ENCODE measurements around the gene ACAD10.
"Not testable (repeated sequence)": the region's sequence is repeated elsewhere in the genome, so short reads cannot be mapped to it uniquely, and the experiment has no call there.

ACAD10 gene

DNA sequence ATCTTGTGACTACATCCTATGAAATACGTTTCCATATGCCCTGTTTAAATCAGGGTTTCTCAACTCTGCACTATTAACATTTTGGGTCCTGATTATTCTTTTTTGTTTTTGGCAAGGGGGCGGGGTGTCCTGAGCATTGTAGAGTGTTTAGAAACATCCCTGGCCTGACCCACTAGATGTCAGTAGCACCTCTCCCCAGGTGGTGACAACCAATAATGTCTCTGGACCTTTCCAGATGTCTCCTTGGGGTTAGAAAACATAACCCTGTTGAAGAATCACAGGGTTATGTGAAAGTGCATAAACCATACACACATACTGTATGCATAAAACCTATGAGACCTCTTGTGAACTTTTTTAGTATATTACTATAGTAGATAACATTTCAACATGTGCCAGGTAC, 1.4 kb downstream of the ACAD10 start:
- DNase-seq (ENCODE audit: low read depth in 2 of 2): no peak

DNA sequence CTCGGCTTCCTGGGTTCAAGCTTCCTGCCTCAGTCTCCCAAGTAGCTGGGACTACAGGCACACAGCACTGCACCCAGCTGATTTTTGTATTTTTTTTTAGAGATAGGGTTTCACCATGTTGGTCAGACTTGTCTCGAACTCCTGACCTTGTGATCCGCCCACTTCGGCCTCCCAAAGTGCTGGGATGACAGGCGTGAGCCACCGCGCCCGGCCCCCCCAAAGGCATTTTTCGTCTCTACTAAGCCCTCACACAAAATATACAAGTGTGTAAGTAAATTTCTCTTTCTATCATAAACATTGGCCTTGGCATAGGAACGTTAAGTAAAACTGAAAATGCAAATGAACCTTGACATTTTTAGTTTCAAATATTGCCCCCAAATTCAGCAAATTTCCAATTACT, 2.1 kb downstream of the ACAD10 start:
- no peak for DNase-seq (ENCODE audit: low read depth in 2 of 2)

DNA sequence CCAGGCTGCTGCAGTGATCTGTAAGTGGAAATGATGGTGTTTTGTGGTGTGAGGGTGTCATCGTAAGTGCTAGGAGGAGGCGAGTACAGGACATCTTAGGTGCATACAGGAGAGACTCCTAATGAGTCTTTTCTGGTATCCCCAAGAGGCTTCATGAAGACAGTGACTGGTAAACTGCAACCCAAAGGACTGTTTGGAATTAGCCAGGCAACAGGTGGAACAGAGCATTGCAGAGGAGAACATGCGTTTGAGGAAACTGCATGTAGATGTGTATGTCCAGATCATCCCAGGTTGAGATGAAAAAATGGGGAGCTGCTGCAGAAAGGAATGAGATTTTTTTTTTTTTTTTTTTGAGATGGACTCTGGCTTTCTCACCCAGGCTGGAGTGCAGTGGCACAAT, 5.4 kb downstream of the ACAD10 start:
- no peak for DNase-seq (ENCODE audit: low read depth in 2 of 2)

DNA sequence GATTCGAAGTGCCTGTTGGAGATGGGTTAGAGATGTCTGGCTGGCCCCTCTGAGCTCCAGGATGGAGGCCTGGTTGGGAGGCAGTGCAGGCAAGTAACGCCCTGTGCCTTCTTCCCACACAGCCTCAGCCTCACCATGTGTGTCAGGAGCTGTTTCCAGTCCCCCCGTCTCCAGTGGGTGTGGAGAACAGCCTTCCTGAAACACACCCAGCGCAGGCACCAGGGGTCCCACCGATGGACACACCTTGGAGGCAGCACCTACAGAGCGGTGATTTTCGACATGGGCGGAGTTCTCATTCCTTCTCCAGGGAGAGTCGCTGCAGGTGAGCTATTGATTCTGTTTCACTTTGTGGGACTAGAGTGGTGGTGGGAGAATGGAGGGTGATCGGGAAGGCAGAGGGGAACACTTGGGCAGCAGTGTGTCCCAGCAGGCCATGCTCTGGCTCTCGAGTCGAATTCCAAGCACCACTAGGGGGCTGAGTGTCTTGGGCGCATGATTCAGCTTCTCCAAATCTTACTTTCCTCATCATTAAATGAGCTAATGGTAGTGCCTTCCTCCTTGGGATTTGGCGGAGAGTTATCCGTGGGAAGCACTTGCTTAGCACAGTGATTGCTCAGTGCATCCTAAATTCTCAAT, 6.8 kb downstream of the ACAD10 start:
- DNase-seq (ENCODE audit: low read depth in 2 of 2): no peak

DNA sequence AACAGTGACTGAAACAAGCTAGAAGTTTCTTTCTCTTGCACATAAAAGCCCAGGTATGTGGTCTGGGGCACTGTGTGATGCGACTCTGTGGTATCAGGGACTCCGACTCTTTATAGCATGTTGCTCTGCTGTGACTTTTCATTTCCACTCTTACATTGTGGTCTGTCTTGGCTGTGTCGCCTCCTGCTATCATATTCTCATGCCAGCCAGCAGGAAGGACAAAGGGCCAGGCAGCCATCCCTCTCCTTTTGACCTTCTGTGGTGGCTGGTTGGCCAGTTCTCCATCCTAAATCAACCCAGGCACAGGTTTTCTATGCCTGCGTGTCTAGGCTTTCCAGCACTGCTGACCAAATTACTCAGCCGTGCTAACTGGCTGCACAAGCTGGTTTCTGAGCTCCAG, 8.0 kb downstream of the ACAD10 start:
- DNase-seq (ENCODE audit: low read depth in 2 of 2): no peak

DNA sequence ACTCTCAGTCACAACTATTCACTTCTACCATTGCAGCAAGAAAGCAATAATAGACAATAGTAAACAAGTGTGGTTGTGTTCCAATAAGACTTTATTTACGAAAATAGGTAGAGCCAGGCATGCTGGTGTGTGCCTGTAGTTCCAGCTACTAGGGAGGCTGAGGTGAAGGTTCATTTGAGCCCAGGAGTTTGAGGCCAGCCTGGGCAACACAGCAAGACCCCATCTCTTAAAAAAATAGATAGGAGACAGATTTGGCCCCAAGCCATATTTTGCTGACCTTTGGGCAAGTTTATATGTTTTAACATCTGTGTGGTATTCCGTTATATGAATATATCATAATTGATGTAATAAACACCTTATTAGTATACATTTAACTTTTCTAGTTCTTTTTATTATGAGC, 14.1 kb downstream of the ACAD10 start:
- DNase-seq (ENCODE audit: low read depth in 2 of 2): no peak

DNA sequence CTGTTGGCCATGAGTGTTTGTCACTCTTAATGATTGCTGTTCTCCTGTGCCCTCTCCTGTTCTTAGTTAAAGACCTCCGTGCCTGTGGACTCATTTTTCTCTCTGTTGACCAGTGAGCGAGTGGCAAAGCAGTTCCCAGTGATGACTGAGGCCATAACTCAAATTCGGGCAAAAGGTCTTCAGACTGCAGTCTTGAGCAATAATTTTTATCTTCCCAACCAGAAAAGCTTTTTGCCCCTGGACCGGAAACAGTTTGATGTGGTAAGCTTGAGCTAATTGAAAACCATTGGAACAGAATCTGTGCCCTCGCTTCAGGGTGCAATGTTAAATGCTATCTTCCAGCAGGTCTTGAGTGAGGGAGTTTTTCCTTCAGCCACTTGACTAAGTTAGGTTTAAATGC, 19.8 kb downstream of the ACAD10 start:
- DNase-seq (ENCODE audit: low read depth in 2 of 2): no peak

DNA sequence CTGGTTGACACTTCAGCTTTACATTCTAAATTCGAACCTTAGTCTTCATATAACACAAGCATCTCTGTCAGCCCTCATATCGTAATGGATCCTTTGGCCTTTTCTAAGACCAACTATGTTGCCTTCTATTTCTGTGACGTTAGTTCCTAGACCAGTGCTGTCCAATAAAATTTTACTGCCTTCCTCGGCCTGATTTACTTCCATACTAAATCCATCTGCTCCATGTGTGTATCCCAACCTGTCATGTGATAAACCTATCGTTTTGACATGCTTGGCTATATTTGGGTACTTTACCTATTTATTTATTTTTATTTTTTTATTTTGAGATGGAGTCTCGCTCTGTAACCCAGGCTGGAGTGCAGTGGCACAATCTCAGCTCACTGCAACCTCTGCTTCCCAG, 20.3 kb downstream of the ACAD10 start:
- DNase-seq (ENCODE audit: low read depth in 2 of 2): no peak

DNA sequence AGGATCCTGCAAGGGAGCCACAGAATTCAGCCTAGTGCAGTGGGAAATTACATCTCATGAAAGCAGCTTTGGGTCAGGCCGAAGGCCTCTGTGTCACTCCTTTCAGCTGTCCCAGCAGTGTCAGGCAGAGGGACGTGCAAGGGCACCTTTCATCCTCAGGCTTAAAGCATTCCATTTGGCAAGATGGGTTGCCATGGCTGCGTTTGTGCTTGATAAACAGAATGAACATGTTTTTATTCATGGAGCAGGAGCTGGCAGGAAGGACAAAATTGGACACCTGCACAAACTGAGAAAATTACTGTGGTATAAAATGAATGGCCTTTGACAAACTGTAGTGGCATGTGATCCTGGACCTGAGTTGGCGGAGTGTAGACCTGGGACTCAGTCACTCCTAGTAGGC, 29.4 kb downstream of the ACAD10 start:
- no peak for DNase-seq (ENCODE audit: low read depth in 2 of 2)

DNA sequence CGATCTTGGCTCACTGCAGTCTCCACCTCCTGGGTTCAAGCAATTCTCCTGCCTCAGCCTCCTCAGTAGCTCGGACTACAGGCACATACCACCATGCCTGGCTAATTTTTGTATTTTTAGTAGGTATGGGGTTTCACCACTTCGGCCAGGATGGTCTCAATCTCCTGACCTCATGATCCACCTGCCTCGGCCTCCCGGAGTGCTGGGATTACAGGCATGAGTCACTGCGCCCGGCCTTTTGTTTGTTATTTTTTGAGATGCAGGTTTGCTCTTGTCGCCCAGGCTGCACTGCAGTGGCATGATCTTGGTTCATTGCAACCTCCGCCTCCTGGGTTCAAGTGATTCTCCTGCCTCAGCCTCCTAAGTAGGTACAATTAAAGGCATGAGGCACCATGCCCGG, 33.5 kb downstream of the ACAD10 start:
- not testable (repeated sequence) for DNase-seq (ENCODE audit: low read depth in 2 of 2)

DNA sequence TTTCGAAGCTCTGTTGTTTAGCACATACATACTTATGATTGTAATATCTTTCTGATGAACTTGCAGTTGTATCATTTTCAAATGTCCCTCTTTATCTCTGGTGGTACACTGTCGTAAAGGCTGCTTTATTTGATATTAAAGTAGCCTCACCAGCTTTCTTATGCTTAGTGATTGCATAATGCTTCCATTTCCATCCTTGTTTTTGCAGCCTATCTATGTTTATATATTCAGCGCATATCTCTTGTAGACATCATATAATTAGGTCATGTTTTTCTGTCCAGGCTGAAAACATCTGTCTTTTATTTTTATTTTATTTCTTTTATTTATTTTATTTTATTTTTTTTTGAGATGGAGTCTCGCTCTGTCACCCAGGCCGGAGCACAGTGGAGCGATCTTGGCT, 34.6 kb downstream of the ACAD10 start:
- no peak for DNase-seq (ENCODE audit: low read depth in 2 of 2)

DNA sequence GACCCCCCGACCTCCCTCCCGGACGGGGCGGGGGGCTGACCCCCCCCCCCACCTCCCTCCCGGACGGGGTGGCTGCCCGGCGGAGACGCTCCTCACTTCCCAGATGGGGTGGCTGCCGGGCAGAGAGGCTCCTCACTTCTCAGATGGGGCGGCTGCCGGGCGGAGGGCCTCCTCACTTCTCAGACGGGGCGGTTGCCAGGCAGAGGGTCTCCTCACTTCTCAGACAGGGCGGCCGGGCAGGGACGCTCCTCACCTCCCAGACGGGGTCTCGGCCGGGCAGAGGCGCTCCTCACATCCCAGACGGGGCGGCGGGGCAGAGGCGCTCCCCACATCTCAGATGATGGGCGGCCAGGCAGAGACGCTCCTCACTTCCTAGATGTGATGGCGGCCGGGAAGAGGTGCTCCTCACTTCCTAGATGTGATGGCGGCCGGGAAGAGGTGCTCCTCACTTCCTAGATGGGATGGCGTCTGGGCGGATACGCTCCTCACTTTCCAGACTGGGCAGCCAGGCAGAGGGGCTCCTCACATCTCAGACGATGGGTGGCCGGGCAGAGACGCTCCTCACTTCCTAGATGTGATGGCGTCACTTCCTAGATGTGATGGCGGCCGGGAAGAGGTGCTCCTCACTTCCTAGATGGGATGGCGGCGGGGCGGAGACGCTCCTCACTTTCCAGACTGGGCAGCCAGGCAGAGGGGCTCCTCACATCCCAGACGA, 38.0 kb downstream of the ACAD10 start:
- DNase-seq (ENCODE audit: low read depth in 2 of 2): not testable (repeated sequence)

DNA sequence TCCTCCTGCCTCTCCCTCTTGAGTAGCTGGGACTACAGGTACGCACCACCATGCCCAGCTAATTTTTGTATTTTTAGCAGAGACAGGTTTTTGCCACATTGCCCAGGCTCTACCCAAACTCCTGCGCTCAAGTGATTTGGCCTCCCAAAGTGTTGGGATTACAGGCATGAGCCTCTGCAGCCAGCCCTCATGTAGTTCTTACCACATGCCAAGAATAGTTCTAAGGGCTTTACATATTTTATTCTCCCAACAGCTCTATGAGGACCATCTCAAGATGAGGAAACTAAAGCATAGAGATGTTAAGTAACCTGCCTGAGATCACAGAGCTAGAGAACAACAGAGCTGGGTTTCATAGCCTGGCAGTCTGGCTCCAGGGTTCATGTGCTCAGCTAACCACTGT, 42.9 kb downstream of the ACAD10 start:
- DNase-seq (ENCODE audit: low read depth in 2 of 2): no peak

DNA sequence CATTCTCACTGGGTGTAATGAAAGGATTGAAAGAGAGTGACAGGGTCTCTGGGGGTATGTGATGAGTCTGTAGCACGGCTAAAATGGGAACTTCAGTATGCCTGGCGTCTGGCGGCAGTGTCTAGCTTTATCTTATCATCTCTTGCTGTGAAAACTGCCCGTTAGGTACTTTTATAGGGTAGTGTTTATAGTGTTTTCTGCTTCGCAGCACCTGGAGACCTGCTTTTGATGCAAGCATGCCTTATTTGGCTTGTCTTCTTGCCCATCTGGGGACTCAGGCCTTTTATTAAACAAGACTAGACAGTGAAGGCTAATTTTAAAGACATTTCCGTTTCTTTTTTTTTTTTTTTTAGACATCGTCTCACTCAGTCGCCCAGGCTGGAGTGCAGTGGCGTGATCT, 44.6 kb downstream of the ACAD10 start:
- DNase-seq (ENCODE audit: low read depth in 2 of 2): no peak

DNA sequence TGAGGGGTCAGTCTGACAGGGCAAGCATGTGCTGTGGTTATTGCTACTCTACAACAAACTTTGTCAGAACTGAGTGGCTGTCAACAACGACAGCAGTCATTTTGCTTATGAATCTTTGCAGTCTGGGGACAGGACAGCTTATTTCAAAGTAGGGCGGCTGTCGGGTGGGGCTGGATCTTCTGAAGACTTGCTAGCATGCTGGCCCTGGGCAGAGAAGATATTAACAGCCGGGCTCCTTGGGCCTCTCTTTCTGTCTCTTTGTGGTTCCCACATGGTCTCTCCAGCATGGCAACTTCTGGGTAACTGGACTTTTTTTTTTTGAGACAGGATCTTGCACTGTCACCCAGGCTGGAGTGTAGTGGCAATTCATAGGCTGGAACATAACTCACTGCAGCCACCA, 46.9 kb downstream of the ACAD10 start:
- no peak for DNase-seq (ENCODE audit: low read depth in 2 of 2)

DNA sequence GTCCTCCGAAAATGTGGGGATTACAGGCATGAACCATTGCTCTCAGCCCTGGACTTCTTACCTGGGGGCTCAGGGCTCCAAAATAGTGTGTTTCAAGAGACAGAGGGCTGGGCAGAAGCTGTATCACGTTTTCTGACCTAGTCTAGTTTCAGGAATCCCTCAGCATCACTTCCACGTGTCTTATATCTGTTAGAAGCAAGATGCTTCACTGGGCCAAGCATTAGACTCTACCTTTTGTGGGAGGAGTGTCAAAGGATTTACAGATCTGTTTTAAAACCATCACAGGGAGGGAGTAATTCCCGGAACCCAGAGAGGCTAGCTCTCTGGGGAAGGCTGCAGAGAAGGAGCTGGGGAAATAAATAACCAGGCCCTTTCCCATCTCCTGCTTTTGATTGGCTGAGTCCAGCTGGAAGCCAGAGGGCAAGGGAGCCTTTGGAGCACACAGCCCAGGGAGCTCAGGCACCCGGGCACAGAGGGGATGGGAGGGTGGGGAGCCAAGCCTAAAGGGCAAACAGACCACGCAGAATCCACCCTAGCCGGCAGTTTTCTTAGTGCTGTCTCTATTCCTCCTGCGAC, 47.6 kb downstream of the ACAD10 start:
- no peak for DNase-seq (ENCODE audit: low read depth in 2 of 2)

DNA sequence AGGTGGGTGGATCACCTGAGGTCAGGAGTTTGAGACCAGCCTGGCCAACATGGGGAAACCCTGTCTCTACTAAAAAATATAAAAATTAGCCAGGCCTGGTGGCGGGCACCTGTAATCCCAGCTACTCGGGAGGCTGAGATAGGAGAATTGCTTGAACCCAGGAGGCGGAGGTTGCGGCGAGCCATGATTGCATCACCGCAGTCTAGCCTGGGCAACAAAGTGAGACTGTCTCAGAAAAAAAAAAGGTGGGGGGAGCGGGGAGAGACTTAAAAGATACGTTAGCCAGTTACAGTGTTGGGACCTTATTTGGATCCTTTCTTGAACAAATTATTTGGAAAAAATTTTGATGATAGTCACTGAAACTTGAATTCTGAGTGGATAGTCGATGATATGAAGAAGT, 53.7 kb downstream of the ACAD10 start:
- not testable (repeated sequence) for DNase-seq (ENCODE audit: low read depth in 2 of 2)

DNA sequence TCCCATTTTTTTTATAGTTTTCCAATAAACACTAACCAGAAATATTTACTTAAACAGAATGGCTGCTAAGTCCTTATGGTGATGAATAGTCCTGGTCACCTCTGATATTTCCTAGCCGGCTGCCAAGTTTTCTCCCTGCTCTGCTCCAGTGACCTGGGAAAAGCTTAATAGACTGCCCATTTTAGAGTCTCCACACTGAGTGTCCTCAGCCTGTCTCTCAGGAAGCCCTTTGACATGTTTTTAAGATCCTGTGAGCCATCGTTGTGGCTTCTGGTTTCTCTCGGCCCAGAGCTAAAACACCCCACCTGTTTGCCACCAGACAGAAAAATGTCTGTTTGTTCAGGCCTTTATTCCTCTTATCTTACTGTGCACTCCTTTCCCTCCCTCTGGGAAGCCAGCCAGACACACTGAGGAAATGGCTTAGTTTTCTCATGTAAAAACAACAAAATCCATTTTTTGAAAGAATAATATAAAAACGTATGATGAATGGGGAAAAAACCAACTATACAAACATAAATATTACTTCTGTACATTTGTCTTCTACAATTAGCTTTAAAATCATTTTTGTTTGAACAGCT, 55.5 kb downstream of the ACAD10 start:
- no peak for DNase-seq (ENCODE audit: low read depth in 2 of 2)

DNA sequence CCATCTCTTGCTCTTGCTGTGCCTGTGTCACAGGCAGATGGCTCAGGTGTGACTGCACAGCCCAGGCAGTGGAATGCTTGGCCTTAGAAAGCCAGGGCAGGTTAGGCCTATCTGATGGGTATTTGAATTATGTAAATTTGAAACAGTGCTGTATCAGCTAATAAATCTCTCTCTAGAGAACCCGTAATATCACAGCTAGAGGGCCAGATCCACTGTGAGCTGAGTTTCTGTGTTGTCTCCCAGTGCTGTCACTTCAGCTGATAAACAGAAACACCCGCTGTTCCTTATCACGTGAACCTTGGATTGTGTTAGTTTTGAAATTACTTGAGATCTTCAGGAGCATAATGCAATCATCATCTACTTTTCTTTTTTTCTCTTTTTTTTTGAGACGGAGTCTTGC, 59.4 kb downstream of the ACAD10 start:
- DNase-seq (ENCODE audit: low read depth in 2 of 2): no peak

DNA sequence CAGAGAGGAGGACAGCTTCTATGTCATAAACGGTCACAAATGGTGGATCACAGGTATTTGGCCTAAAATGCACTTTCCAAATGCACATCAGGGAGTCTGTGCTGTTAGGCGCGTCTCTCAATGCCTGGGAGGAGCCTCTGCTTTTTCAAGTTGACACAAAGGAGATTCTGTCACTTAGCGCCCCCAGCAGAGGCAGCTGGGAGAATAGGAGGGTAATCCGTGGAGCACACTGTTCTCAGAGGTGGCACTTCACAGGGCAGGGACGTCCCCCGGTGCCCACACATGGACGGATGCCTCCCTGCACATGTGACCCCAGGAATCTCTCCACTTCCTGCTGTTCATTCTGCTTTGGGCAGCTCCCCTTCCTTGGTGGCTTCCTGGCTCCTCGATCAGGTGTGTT, 61.5 kb downstream of the ACAD10 start:
- no peak for DNase-seq (ENCODE audit: low read depth in 2 of 2)

DNA sequence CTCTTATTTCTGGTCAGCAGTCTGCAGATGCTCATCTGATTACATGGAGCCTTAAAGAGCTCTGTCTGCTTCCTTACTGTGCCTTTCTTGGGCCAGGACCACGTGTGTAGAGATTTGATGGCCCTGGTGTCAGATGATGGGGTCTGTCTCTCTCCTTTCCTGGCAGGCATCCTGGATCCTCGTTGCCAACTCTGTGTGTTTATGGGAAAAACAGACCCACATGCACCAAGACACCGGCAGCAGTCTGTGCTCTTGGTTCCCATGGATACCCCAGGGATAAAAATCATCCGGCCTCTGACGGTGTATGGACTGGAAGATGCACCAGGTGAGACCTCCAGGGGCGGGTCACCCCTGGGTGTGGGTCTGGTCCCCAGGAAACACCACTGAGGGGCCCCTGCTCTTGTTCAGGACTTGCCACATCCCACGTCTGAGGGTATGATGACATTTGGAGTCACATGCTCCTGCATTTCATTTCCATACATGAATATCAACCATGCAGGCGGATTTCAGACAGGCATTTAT, 62.4 kb downstream of the ACAD10 start:
- no peak for DNase-seq (ENCODE audit: low read depth in 2 of 2)

DNA sequence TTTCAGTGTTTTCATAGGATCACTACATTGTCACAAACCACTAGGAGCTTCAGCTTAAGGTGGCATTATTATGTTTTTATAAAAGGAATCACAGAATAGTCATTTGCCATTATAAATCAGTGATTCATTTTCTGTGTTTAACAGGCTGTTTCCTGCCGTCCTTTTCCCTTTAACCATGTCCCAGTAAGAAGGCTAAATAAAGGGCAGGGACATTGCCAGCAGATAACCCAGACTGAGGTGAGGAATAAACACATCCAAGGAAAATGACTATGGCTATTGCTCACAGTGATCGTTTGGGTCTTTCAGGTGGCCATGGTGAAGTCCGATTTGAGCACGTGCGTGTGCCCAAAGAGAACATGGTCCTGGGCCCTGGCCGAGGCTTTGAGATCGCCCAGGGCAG, 63.0 kb downstream of the ACAD10 start:
- DNase-seq (ENCODE audit: low read depth in 2 of 2): no peak

DNA sequence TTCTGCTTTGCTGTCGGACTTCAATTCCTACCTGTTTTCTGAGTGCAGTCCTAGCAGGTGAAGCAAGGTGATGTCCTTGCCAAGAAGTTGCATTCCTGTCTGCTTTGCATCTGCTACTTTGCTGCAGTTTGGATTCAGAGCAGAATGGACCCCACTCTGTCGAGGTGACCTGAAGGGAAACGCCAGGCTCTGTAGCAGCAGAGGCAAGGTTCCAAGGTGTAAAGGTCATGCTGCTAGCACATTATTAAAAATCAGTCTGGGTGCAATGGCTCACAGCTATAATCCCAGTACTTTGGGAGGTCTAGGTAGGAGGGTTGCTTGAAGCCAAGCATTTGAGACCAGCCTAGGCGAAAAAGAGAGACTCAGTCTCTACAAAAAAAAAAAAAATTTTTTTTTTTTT, 63.5 kb downstream of the ACAD10 start:
- no peak for DNase-seq (ENCODE audit: low read depth in 2 of 2)
